Coronary artery (tissue), 2 donors: ENCODE measurements around the gene TNFRSF12A.

ENCODE experiments used
- DNase-seq: peaks from one replicate; pipeline ENCODE4 v3.0.0-alpha.2; 2017; ENCODE audit warnings: low spot score
- H3K27ac ChIP-seq, 2 donors: fragments of 200-600 bp; sonication (generic); one replicate each; pipeline ENCODE4 v1.5.1; 2016 to 2019
- H3K4me3 ChIP-seq: fragments of 200-600 bp; sonication (generic); 2 replicates; pipeline ENCODE4 v1.5.1; 2016; ENCODE audit warnings: mild to moderate bottlenecking, moderate library complexity
- CTCF ChIP-seq: fragments of 200-600 bp; sonication (generic); IDR thresholded peaks from one replicate; pipeline ENCODE4 v1.5.1; 2019; ENCODE audit warnings: antibody characterized with exemption

TNFRSF12A gene

GRCh38 chr16:3012246-3012645, 7.9 kb upstream of the TNFRSF12A start:
- TF ChIP-seq CTCF = no peak
- DNase-seq = no peak
- Histone ChIP-seq H3K27ac (no peak overlapping the region), H3K4me3 (no peak overlapping the region)

GRCh38 chr16:3012828-3013420, 7.2 kb upstream of the TNFRSF12A start, which contains the start of gene CLDN9:
TSS of gene CLDN9 (plus strand) at chr16:3012923. CDS start at chr16:3013363, 440 bp downstream.
- Histone ChIP-seq H3K27ac (no peak within 1 kb of the TSS), H3K4me3 (no peak within 1 kb of the TSS)
- no peak for DNase-seq
- TF ChIP-seq CTCF = no peak

- no peak for TF ChIP-seq CTCF
- H3K4me3 ChIP-seq = no peak overlapping the region
- no peak overlapping the region for H3K27ac ChIP-seq
- DNase-seq = no peak
Measured at GRCh38 chr16:3013491-3013951, 6.6 kb upstream of the TNFRSF12A start.

GRCh38 chr16:3013998-3014690, 6.0 kb upstream of the TNFRSF12A start:
- no peak for TF ChIP-seq CTCF
- H3K27ac ChIP-seq = no peak overlapping the region
- no peak overlapping the region for H3K4me3 ChIP-seq
- DNase-seq = no peak

- DNase-seq = no peak
- H3K27ac ChIP-seq = no peak overlapping the region
- TF ChIP-seq CTCF = no peak
- no peak overlapping the region for H3K4me3 ChIP-seq
Measured at GRCh38 chr16:3014971-3015370, 5.2 kb upstream of the TNFRSF12A start.

DNA sequence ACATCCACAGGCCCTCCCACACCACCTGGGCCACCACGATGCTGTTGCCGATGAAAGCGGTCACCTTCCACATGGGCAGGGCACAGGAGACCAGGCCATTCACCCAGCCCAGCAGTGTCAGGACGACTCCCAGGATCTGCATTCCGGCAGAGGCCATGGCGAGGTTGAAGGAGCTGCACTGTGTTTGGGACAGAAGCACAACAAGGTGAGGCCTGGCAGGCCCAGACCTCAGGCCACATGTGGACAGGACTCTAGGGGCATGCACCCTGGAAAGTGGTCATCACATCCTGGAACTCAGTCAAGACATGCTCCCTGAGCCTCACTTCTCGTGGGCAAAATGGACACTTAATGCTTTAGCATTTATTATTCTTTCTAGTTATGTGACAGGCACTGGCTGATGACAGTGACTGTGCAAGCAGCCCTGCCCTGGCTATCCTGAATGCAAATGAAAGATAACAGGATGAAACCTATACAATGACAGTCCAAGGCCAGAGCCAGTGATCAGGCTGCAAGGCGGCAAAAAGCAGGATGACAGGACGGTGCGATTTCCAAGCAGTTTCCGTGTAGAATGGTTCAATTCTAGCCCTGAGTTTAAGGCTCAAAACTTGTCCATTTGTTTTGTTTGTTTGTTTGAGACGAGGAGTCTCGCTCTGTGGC, 4.2 kb upstream of the TNFRSF12A start:
- no peak for TF ChIP-seq CTCF
- Histone ChIP-seq H3K4me3 (no peak overlapping the region), H3K27ac (no peak overlapping the region)
- no peak for DNase-seq

DNA sequence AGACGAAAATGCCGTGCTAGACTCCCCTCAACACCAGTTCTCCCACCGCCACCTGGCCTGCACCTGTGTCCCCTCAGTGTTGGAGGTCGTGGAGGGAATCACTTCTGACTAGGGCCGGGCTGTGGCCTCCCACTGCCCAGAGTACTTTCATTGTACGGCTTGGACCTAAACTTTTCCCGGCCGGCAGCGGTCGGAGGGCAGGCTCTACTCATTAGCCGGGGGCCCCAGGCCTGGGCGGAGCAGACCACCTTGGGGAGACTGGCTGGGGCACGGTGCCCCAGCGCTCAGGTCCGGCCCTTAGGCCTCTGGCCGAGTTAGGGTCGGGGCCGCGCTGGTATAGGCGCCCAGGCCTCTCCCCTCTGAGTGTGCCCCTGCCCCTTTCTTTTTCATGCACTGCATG, 2.8 kb upstream of the TNFRSF12A start:
- no peak for TF ChIP-seq CTCF
- DNase-seq = no peak
- Histone ChIP-seq H3K4me3 (no peak overlapping the region), H3K27ac (no peak overlapping the region)
